ENCODE measurements around the gene CHSY1.

DNA sequence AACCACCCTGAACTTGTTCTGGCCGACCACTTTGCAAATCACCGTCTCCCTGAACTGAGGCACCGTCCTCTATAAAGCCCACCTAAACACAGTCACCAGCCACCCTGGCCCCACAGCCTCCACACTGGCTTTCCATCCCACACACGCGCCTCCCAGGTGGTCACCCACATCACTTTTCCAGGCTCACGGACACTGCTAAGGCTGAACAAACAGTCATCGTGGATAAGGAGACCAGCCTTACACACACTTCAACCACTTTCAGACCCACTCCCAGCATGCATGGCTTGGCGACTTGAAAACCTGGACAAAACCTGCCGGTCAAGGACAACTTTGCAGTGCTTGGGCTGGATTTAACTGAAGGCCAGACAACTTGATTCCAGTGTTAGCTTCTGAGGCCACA lies 8.4 kb downstream of the CHSY1 start:
- TF ChIP-seq, protein P1, sequence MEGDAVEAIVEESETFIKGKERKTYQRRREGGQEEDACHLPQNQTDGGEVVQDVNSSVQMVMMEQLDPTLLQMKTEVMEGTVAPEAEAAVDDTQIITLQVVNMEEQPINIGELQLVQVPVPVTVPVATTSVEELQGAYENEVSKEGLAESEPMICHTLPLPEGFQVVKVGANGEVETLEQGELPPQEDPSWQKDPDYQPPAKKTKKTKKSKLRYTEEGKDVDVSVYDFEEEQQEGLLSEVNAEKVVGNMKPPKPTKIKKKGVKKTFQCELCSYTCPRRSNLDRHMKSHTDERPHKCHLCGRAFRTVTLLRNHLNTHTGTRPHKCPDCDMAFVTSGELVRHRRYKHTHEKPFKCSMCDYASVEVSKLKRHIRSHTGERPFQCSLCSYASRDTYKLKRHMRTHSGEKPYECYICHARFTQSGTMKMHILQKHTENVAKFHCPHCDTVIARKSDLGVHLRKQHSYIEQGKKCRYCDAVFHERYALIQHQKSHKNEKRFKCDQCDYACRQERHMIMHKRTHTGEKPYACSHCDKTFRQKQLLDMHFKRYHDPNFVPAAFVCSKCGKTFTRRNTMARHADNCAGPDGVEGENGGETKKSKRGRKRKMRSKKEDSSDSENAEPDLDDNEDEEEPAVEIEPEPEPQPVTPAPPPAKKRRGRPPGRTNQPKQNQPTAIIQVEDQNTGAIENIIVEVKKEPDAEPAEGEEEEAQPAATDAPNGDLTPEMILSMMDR (IDR thresholded peaks at IDR 0.05) = no peak
- TF ChIP-seq POLR2A (IDR thresholded peaks at IDR 0.05) = no peak
